Measurements from ENCODE around the gene FBXL14.

DNA sequence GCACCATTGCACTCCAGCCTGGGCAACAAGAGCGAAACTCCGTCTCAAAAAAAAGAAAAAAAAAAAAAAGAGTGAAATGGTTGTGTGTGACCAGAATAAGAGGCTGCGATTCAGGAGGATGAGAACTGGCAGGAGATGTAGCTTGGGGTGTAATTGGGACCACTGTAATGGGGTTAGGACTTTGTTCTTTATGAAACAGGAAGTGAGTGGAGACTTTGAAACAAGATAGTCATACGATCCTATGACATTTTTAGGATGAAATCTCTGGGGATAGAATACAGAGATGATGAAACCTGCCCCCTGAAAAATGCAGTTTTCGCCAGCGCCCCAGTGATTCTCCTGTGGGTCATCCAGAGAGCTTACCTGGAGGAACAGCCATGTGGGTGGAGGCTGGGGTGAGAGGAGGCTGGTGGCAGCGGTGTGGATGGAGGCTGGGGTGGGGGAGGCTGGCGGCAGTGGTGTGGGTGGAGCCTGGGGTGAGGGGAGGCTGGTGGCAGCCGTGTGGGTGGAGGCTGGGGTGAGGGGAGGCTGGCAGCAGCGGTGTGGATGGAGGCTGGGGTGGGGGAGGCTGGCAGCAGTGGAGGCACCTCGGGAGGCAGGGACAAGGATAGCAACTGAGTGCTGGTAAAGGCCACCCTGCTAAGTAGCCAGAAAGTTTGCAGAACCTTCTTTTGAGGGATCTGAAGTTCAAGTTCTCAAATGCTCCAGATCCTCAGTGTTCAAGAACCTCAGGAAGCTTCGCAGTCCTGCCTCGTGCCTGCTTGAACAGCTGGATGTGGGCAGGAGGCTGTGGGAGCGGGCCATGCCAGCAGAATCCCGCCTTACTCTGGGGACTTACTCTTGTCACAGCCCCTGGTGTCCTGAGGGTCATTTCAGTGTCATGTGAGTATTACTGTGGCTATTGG lies 20.2 kb downstream of the FBXL14 start:
- TF ChIP-seq, protein P1, sequence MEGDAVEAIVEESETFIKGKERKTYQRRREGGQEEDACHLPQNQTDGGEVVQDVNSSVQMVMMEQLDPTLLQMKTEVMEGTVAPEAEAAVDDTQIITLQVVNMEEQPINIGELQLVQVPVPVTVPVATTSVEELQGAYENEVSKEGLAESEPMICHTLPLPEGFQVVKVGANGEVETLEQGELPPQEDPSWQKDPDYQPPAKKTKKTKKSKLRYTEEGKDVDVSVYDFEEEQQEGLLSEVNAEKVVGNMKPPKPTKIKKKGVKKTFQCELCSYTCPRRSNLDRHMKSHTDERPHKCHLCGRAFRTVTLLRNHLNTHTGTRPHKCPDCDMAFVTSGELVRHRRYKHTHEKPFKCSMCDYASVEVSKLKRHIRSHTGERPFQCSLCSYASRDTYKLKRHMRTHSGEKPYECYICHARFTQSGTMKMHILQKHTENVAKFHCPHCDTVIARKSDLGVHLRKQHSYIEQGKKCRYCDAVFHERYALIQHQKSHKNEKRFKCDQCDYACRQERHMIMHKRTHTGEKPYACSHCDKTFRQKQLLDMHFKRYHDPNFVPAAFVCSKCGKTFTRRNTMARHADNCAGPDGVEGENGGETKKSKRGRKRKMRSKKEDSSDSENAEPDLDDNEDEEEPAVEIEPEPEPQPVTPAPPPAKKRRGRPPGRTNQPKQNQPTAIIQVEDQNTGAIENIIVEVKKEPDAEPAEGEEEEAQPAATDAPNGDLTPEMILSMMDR (IDR thresholded peaks at IDR 0.05), result no peak
- TF ChIP-seq POLR2A (IDR thresholded peaks at IDR 0.05; ENCODE audit: low read depth), result no peak
- TF ChIP-seq EP300 (IDR thresholded peaks at IDR 0.05), result no peak
- TF ChIP-seq POLR2AphosphoS5 (IDR thresholded peaks at IDR 0.05), result no peak

Data from esophagus muscularis mucosa (tissue), 4 donors.